Measurements from ENCODE around the gene PARD3. TPM values are rescaled to one million over a fixed set of nuclear protein-coding genes. Genes with fewer than 3 reads are reported as not detected.

The PARD3 gene
- total RNA-seq, 1 experiment from 2014 or later: 46.3 TPM

DNA sequence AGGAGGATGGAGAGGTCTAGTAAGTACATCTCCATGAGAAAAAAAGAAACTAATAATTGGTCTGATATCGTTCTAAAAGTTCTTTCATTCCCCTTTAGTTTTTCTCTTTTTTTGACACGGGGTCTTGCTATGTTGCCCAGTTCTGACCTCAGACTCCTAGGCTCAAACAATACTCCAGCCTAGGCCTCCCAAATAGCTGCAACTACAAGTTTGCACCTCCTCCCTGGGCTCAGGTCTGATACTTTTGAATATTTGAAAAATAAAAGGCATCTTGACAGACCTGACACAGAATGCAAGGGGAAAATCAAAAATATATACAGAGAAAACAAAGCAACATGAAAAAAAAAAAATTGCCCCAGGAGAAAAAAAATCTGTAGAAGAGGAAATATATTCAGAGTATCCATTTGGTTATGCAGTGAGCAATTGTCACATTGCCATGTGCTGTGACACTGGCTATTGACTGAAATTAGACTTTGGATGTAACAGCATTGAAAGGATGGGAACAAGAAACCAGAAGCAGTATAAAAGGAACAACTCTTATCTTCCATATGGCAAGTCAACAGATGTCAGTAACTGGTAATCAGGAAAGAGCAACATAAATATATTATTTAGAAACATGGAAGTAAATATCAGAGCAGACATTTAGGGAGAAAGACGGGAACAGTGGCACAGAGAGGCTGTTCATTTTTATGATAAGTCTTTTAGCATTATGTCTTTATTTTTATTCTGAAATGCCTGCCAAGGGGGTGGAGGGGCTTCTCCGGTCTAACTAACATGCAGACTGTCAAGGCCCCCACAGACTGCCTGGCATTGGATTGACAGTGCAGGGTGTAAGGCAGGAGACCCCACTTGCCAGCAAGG is 408.4 kb downstream of the PARD3 start:
- peaks cover 34 to 51% of the 10 kb centered on the region in 2 experiments for H3K4me1 ChIP-seq (ENCODE audit: control insufficient read depth in 1 of 2, insufficient read depth in 2 of 2, low read length in 2 of 2)
- H2AFZ ChIP-seq (ENCODE audit: low read depth, low read length, poor library complexity, severe bottlenecking): no peak overlapping the region
- peak overlapping the region; percentile 60 for H3K4me2 ChIP-seq (ENCODE audit: low read length)
- no TSS peak for BruUV-seq (replicated peaks)
- RAD21 ChIA-PET (ENCODE audit: low non-redundant PET in 1 of 2, low total read pairs in 2 of 2, uncharacterized antibody in 2 of 2, unreplicated experiment in 2 of 2): no interaction called here
- H4K20me1 ChIP-seq (ENCODE audit: insufficient read depth): no peaks in the 10 kb centered on the region
- ATAC-seq: no peak
- 0 out of 4 replicates have a peak overlapping the region, but pooled peaks of 1 of the 2 experiments have one; percentile 1 for H3K4me3 ChIP-seq (replicated peaks in 1 of 2; ENCODE audit: low read depth in 1 of 2, low read length in 2 of 2)
- H3K9ac ChIP-seq (ENCODE audit: low read length): peak overlapping the region; percentile 14; the same call in 1 of the 2 replicates
- no peaks in the 10 kb centered on the region for H3K36me3 ChIP-seq (ENCODE audit: control insufficient read depth in 1 of 2, insufficient read depth in 2 of 2, low read length in 2 of 2)
- CTCF ChIA-PET: no interaction called here
- no peaks in the 10 kb centered on the region for H3K9me3 ChIP-seq (ENCODE audit: control insufficient read depth in 1 of 2, insufficient read depth in 1 of 2, low read depth in 1 of 2, low read length in 2 of 2)
- H3K27ac ChIP-seq (ENCODE audit: low read depth, low read length): peak overlapping the region; percentile 49
- DNase-seq (ENCODE audit: low read depth, low spot score): no peak
- TF ChIP-seq CBX3 (IDR thresholded peaks at IDR 0.05; ENCODE audit: low read depth): no peak
- 0 out of 2 replicates have a peak, but pooled peaks have one; percentile 2 for TF ChIP-seq SP1 (IDR thresholded peaks at IDR 0.05; ENCODE audit: low read depth)
- intact Hi-C loops (cut with micrococcal nuclease): loop anchor here (10.0 kb wide), 1 partner anchor 228 kb away; no protein-coding TSS in a partner anchor
- H3K79me2 ChIP-seq (ENCODE audit: insufficient read depth, low read length): no peaks in the 10 kb centered on the region
- POLR2A ChIA-PET: interaction anchor here (0.7 kb wide), 1 partner anchor 10 kb away, joined by 3 read pairs; no protein-coding TSS in a partner anchor
- no peaks in the 10 kb centered on the region for H3K27me3 ChIP-seq (ENCODE audit: insufficient read depth, low read length)
- H3K9me2 ChIP-seq (ENCODE audit: insufficient read depth): no peaks in the 10 kb centered on the region

DNA sequence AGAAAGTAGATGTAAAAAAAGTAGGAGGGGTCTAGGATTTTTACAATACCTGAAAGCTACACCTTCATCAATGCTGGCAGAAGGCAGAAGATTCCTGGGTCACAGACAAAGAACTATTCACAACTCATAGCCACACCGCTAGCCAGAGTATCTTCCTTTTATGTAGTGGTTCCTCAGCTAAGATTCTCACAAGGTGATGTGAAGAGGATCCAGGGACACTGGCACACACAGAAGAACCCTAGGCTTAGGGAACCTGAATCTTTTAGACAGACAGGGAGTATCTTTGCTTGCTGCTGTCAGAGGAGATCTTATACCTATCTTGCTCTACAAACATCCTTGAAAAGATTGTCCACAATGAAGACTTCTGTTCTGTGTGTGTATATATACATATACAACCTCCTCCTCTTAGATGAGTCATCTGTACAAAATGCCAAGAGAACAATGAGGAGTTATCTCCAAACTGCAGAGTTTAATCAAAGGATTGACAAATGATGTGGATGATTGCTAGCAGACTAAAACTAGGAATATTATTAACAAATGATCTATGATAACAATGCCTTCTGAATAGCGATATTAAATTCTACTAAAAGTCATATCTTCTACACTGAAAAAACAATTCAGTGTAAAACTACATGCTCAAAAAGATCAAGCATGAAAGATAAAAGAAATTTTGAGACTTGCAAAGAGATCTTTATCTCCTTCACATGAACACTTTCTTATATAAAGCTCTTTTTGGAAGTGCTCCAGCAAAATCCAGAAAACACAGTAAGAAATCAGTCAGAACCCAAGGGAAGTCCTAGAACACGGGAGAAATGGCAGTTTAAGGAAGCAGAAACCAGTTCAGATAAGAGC is 409.3 kb downstream of the PARD3 start:
- no peaks in the 10 kb centered on the region for H3K9me3 ChIP-seq (ENCODE audit: control insufficient read depth in 1 of 2, insufficient read depth in 1 of 2, low read depth in 1 of 2, low read length in 2 of 2)
- no peak for DNase-seq (ENCODE audit: low read depth, low spot score)
- H3K27ac ChIP-seq (ENCODE audit: low read depth, low read length): peak overlapping the region; percentile 49
- H3K27me3 ChIP-seq (ENCODE audit: insufficient read depth, low read length): no peaks in the 10 kb centered on the region
- H3K4me3 ChIP-seq (replicated peaks in 1 of 2; ENCODE audit: low read depth in 1 of 2, low read length in 2 of 2): 0 out of 4 replicates have a peak overlapping the region, but pooled peaks of 1 of the 2 experiments have one; percentile 1
- peak; percentile 85 for ATAC-seq
- POLR2A ChIA-PET: no interaction called here
- RAD21 ChIA-PET (ENCODE audit: low non-redundant PET in 1 of 2, low total read pairs in 2 of 2, uncharacterized antibody in 2 of 2, unreplicated experiment in 2 of 2): no interaction called here
- peaks cover 34 to 51% of the 10 kb centered on the region in 2 experiments for H3K4me1 ChIP-seq (ENCODE audit: control insufficient read depth in 1 of 2, insufficient read depth in 2 of 2, low read length in 2 of 2)
- H2AFZ ChIP-seq (ENCODE audit: low read depth, low read length, poor library complexity, severe bottlenecking): no peak overlapping the region
- H3K79me2 ChIP-seq (ENCODE audit: insufficient read depth, low read length): no peaks in the 10 kb centered on the region
- H3K9me2 ChIP-seq (ENCODE audit: insufficient read depth): no peaks in the 10 kb centered on the region
- H3K4me2 ChIP-seq (ENCODE audit: low read length): peak overlapping the region; percentile 60
- no peaks in the 10 kb centered on the region for H4K20me1 ChIP-seq (ENCODE audit: insufficient read depth)
- intact Hi-C loops (cut with micrococcal nuclease): loop anchor here (10.0 kb wide), 1 partner anchor 229 kb away; no protein-coding TSS in a partner anchor
- no peaks in the 10 kb centered on the region for H3K36me3 ChIP-seq (ENCODE audit: control insufficient read depth in 1 of 2, insufficient read depth in 2 of 2, low read length in 2 of 2)
- no TSS peak for BruUV-seq (replicated peaks)
- H3K9ac ChIP-seq (ENCODE audit: low read length): peak overlapping the region; percentile 14; the same call in 1 of the 2 replicates
- CTCF ChIA-PET: no interaction called here
- TF ChIP-seq ZNF274 (IDR thresholded peaks at IDR 0.05; ENCODE audit: low read depth, low read length) (no peak), EZH2phosphoT487 (IDR thresholded peaks at IDR 0.05; ENCODE audit: borderline replicate concordance) (no peak), TCF7L2 (IDR thresholded peaks at IDR 0.05; ENCODE audit: borderline replicate concordance, extremely low read depth, insufficient read depth, insufficient read length) (no peak), SRF (IDR thresholded peaks at IDR 0.05; ENCODE audit: low read depth) (0 out of 2 replicates have a peak, but pooled peaks have one; percentile 27), SIN3A (IDR thresholded peaks at IDR 0.05; ENCODE audit: low read depth) (no peak), EGR1 (IDR thresholded peaks at IDR 0.05; ENCODE audit: low read depth) (no peak), SP1 (IDR thresholded peaks at IDR 0.05; ENCODE audit: low read depth) (peak; percentile 32; the same call in 1 of the 2 replicates)
- TF ChIP-seq, protein P1, sequence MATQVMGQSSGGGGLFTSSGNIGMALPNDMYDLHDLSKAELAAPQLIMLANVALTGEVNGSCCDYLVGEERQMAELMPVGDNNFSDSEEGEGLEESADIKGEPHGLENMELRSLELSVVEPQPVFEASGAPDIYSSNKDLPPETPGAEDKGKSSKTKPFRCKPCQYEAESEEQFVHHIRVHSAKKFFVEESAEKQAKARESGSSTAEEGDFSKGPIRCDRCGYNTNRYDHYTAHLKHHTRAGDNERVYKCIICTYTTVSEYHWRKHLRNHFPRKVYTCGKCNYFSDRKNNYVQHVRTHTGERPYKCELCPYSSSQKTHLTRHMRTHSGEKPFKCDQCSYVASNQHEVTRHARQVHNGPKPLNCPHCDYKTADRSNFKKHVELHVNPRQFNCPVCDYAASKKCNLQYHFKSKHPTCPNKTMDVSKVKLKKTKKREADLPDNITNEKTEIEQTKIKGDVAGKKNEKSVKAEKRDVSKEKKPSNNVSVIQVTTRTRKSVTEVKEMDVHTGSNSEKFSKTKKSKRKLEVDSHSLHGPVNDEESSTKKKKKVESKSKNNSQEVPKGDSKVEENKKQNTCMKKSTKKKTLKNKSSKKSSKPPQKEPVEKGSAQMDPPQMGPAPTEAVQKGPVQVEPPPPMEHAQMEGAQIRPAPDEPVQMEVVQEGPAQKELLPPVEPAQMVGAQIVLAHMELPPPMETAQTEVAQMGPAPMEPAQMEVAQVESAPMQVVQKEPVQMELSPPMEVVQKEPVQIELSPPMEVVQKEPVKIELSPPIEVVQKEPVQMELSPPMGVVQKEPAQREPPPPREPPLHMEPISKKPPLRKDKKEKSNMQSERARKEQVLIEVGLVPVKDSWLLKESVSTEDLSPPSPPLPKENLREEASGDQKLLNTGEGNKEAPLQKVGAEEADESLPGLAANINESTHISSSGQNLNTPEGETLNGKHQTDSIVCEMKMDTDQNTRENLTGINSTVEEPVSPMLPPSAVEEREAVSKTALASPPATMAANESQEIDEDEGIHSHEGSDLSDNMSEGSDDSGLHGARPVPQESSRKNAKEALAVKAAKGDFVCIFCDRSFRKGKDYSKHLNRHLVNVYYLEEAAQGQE (IDR thresholded peaks at IDR 0.05; ENCODE audit: low read depth): no peak
- TF ChIP-seq, protein P2, sequence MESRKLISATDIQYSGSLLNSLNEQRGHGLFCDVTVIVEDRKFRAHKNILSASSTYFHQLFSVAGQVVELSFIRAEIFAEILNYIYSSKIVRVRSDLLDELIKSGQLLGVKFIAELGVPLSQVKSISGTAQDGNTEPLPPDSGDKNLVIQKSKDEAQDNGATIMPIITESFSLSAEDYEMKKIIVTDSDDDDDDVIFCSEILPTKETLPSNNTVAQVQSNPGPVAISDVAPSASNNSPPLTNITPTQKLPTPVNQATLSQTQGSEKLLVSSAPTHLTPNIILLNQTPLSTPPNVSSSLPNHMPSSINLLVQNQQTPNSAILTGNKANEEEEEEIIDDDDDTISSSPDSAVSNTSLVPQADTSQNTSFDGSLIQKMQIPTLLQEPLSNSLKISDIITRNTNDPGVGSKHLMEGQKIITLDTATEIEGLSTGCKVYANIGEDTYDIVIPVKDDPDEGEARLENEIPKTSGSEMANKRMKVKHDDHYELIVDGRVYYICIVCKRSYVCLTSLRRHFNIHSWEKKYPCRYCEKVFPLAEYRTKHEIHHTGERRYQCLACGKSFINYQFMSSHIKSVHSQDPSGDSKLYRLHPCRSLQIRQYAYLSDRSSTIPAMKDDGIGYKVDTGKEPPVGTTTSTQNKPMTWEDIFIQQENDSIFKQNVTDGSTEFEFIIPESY (IDR thresholded peaks at IDR 0.05; ENCODE audit: extremely low read depth, insufficient replicate concordance, low read length): no peak

All from HCT116 (cell line).